WI38 (cell line): ENCODE measurements around the gene ANKS1B.
A peak's percentile ranks its signal among the peaks of the same experiment; 100 is the strongest.

Source experiments
- H3K4me3 ChIP-seq: 2 replicates; pipeline ENCODE4 v1.5.1; 2011; ENCODE audit warnings: low read depth, mild to moderate bottlenecking, control low read depth, low read length
- CTCF ChIP-seq: IDR thresholded peaks from 2 replicates; pipeline ENCODE4 v1.5.1; 2012; ENCODE audit warnings: low read depth, mild to moderate bottlenecking, control low read depth, low read length

ANKS1B gene

GRCh38 chr12:98945864-98946263 is 1038.9 kb downstream of the ANKS1B start:
- no peak for TF ChIP-seq CTCF
- H3K4me3 ChIP-seq, result no peak overlapping the region

DNA sequence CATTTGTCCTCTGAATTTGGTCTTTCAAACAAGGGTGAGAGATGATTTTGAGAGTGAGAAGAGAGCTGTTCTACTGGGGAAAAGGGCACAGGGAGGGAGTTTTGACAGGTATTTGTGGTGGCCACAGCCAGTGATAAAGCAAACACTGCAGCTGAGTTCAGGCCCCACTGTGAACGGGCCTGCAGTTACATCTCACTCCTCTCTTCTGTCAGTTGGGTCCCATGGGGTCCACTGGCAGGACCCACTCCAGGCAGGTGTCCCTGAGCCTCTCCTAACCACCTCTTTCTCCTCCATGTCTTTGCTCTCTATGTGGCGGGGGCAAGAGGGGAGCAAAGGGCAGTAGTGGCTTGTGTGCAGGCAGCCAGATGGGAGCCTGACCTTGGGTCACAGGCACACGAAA is 1044.8 kb downstream of the ANKS1B start:
- TF ChIP-seq CTCF, result no peak
- H3K4me3 ChIP-seq, result no peak overlapping the region

GRCh38 chr12:98939350-98939749 is 1045.4 kb downstream of the ANKS1B start:
- TF ChIP-seq CTCF, result peak; percentile 39; the same call in 1 of the 2 replicates
- H3K4me3 ChIP-seq, result no peak overlapping the region

GRCh38 chr12:98935847-98936246 is 1048.9 kb downstream of the ANKS1B start:
- no peak overlapping the region for H3K4me3 ChIP-seq
- TF ChIP-seq CTCF, result no peak

- TF ChIP-seq CTCF, result no peak
- no peak overlapping the region for H3K4me3 ChIP-seq
Observed at GRCh38 chr12:98922871-98923270, 1061.9 kb downstream of the ANKS1B start.

- no peak for TF ChIP-seq CTCF
- no peak overlapping the region for H3K4me3 ChIP-seq
Observed at GRCh38 chr12:98918176-98918863, 1066.4 kb downstream of the ANKS1B start.

DNA sequence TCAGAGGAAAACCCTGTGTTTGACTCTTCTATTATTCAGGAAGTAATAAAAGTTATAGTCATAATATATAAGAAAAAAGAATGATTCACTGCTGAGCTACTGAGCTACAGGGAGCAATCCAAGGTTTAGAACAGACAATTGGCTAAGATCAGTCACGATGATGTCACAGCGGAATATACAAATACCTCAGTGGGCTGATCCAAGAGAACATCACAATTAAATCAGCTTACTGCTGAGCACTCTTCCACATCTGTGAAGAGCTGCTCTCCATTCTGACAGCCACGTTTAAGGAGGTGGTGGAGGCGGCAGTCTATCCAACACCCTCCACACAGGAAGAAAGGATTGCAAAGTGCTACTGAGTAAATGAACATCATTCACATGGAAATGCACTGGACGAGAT is 1068.6 kb downstream of the ANKS1B start:
- no peak for TF ChIP-seq CTCF
- no peak overlapping the region for H3K4me3 ChIP-seq
